GM21360 (cell line): ENCODE results near the gene TMTC2.

Source experiments
- ATAC-seq: cut with Tn5 transposase; IDR thresholded peaks from one replicate; pipeline ENCODE4 v1.9.1; 2021; ENCODE audit warnings: mild to moderate bottlenecking, moderate library complexity; ENCODE audit not compliant: unreplicated experiment

TMTC2 gene

GRCh38 chr12:82996168-82996812, 309.6 kb downstream of the TMTC2 start:
- ATAC-seq, result no peak

- no peak for ATAC-seq
These were observed 311.8 kb downstream of the TMTC2 start for GRCh38 chr12:82998509-82998908.

GRCh38 chr12:83003026-83003425, 316.3 kb downstream of the TMTC2 start:
- no peak for ATAC-seq

GRCh38 chr12:83005534-83006197, 319.0 kb downstream of the TMTC2 start:
- no peak for ATAC-seq

- no peak for ATAC-seq
These were observed 322.0 kb downstream of the TMTC2 start for GRCh38 chr12:83008703-83009102.

DNA sequence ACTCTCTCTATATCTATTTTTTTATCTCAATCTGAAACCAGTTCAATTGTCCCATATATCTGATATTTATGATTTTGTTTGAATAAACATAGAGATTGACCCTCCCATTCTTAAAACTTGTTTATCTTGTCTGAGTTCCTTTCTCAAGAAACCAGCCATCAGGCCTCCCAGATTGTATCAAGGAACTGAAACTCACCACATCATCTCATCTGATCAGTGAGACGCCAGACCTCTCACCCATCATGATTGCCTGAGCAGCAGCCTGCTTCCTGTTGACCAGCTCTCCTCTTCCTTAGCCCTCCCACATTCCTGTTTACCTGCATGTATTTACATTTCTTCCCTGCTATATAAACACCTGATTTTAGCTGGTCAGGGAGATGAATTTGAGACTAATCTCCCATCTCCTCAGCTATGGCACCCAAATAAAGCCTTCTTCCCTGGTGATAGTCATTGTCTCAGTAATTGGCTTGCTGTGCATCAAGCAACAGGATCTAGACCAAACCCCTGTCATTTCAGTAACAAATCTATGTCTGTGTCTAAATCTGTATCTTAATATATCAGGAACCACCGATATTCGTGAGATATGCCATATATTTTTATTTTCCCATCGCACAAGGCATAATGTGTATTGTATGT, 323.6 kb downstream of the TMTC2 start:
- no peak for ATAC-seq

- ATAC-seq, result no peak
These were observed 328.9 kb downstream of the TMTC2 start for GRCh38 chr12:83015390-83016217.

DNA sequence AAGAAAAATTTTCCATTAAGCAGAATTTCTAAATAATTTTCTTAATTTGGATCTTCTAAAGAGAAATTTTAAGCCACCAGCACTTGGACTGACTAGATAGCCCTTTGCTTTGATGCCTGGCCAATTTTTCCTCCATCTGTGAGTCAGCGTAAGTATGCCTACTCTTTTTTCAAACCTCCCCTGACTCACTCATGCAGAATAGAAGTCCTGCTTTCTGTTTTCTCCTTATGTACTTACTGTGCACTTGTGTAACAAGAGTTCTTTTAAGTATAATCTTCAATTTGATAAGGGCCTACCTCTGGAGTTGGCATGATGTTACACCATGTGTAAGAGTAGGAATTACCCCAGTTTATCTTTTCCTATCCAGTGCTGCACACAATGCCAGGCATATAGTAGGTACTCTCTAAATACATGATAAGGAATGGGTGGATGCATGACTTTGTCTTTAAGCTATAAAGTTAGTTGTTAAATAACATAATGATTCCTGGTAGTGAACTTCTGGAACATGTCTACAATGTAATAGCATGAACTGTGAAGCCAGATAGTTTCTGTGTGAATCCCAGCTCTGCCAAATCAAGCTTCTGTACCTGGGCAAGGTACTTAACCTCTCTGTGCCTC, 329.6 kb downstream of the TMTC2 start:
- no peak for ATAC-seq

GRCh38 chr12:83016991-83017390, 330.3 kb downstream of the TMTC2 start:
- ATAC-seq, result no peak

DNA sequence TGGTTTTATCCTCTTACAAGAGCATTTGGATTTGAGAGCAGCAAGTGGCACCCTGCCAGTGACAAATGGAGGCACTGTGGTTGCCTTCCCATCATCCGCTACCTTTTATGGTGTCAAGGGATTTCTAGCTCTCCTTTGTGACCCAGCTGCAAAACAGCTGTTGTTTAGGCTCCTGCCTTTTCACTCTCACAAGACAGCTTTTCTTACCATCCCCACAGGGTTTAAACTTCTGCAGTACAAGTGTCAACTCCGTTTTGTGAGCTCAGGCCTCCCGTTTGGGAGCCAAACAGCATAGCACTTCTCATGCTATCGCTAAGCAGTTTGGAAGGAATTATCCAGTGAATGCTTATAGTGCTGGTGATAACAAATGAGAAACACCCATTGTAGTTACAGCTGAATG, 331.4 kb downstream of the TMTC2 start:
- no peak for ATAC-seq

- ATAC-seq, result no peak
These were observed 340.5 kb downstream of the TMTC2 start for GRCh38 chr12:83027021-83027723.

GRCh38 chr12:83031196-83031595, 344.5 kb downstream of the TMTC2 start:
- no peak for ATAC-seq

- no peak for ATAC-seq
These were observed 350.1 kb downstream of the TMTC2 start for GRCh38 chr12:83036847-83037246.

DNA sequence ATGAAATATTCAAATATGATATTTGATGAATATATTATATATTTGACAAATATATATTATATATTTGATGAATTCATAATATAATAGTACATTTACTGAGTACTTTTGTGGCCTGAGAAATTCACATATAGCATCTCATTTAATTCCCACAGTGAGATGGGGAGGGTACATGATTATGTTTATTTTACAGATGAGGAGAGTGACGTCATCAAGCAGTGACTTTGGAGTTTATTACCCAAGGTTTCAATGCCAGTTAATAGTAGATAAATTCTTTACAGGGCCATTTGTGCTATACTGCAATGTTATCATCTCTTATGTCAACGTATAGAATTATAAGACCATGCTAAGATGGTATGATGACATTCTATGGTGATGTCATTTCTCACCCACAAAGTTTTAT, 352.7 kb downstream of the TMTC2 start:
- no peak for ATAC-seq

GRCh38 chr12:83040339-83040738, 353.6 kb downstream of the TMTC2 start:
- ATAC-seq, result no peak

- ATAC-seq, result no peak
These were observed 354.3 kb downstream of the TMTC2 start for GRCh38 chr12:83040991-83041390.

- ATAC-seq, result no peak
These were observed 355.9 kb downstream of the TMTC2 start for GRCh38 chr12:83042441-83043200.

DNA sequence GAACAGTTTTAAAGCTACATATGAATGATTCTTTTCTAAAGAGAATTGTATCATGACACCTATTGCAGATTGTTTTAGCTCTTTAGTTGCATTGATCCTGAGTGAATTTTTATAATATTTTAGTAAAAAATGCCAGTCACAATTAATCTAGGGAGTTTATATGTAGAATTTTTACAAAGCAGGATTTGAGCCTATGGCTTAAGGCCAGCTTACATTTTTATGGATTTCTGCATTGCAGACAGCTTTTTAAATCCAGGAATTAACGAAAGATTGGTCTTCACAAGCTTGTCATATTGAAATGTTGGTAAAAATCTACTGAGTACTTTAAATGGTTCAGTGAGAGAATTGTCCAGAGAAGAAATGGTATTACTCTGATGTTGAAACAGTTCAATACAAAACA, 358.0 kb downstream of the TMTC2 start:
- no peak for ATAC-seq

- no peak for ATAC-seq
These were observed 359.3 kb downstream of the TMTC2 start for GRCh38 chr12:83046019-83046418.

DNA sequence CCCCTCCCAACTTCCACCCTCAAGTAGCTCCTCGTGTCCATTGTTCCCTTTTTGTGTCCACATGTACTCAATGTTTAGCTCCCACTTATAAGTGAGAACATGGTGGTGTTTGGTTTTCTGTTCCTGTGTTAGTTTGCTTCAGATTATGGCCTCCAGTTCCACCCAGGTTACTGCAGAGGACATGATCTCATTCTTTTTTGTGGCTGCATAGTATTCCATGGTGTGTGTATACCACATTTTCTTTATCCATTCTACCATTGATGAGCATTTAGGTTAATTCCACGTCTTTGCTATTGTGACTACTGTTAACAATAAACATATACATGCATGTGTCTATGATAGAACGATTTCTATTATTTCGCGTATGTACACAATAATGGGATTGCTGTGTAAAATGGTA, 362.6 kb downstream of the TMTC2 start:
- ATAC-seq, result no peak
